HepG2 (cell line): ENCODE results near the gene CABP2. TPM values are rescaled to one million over a fixed set of nuclear protein-coding genes. Genes with fewer than 3 reads are reported as not detected.
"Not testable (repeated sequence)": the region's sequence is repeated elsewhere in the genome, so short reads cannot be mapped to it uniquely, and the experiment has no call there.

Source experiments
- ATAC-seq: fragments of 200-7000 bp; cut with Tn5 transposase; 3 replicates; pipeline ENCODE4 v1.9.1; 2020; ENCODE audit warnings: mild to moderate bottlenecking, moderate library complexity
- BruUV-seq: library from RNA; stranded (reverse); fragments of 400-500 nt; replicated peaks from 2 replicates; lab custom pipeline; 2021; lab: Mats Ljungman, UMichigan
- CTCF ChIA-PET: fragments of 300-600 bp; formaldehyde crosslinking; extraction: SDS; loops from one replicate; lab custom pipeline; 2021; ENCODE audit warnings: low total read pairs, inconsistent platforms, low intra/inter-chr PET ratio; lab: Yijun Ruan, JAX
- POLR2A ChIA-PET: fragments of 350-600 bp; sonication (Branson Sonifier 250); formaldehyde crosslinking; loops from one replicate; lab custom pipeline; 2020; ENCODE audit warnings: antibody characterized with exemption, inconsistent platforms; lab: Yijun Ruan, JAX
- DNase-seq: peaks from one replicate; pipeline ENCODE4 v3.0.0-alpha.2; 2015; ENCODE audit warnings: low spot score
- FAIRE-seq: peaks from 3 replicates; lab custom pipeline; 2011; peaks lifted over from hg19 to GRCh38; lab: Jason Lieb, UNC
- H2AFZ ChIP-seq: one replicate; pipeline ENCODE4 v1.6.1; 2011; ENCODE audit warnings: low read length, inconsistent platforms
- H3K27ac ChIP-seq: fragments of 300-600 bp; 3 replicates; pipeline ENCODE4 v1.8.0; 2011; ENCODE audit warnings: mixed run types, mild to moderate bottlenecking, mixed read lengths, low read length, inconsistent platforms; ENCODE audit not compliant: insufficient read depth; ENCODE audit errors: extremely low read length
- H3K27me3 ChIP-seq, 2 experiments: fragments of 200-600 bp in 1 of 2; 2 replicates in 1 of 2; 3 replicates in 1 of 2; pipeline versions ENCODE4 v1.6.0 to v1.8.0; 2011; ENCODE audit warnings: low read length in 2 of 2, mild to moderate bottlenecking in 2 of 2, moderate library complexity in 2 of 2, inconsistent platforms in 1 of 2; ENCODE audit not compliant: insufficient read depth in 2 of 2, control insufficient read depth in 1 of 2
- H3K36me3 ChIP-seq, 2 experiments: fragments of 200-600 bp in 1 of 2; replicated peaks in 1 of 2; 2 replicates in 1 of 2; 3 replicates in 1 of 2; pipeline versions ENCODE4 v1.5.1 to v1.8.0; 2011; ENCODE audit warnings: low read length in 2 of 2, inconsistent platforms in 1 of 2; ENCODE audit not compliant: insufficient read depth in 2 of 2, control insufficient read depth in 1 of 2
- H3K4me1 ChIP-seq: 2 replicates; pipeline ENCODE4 v1.5.1; 2012; ENCODE audit warnings: low read length, inconsistent platforms; ENCODE audit not compliant: insufficient read depth
- H3K4me2 ChIP-seq: 2 replicates; pipeline ENCODE4 v1.6.0; 2011; ENCODE audit warnings: low read depth, low read length, inconsistent platforms
- H3K4me3 ChIP-seq, 3 experiments: fragments of 200-600 bp in 1 of 3; sonication (generic), shearing (Covaris generic) in 1 of 3; replicated peaks in 1 of 3; 2 replicates each; pipeline ENCODE4 v1.5.1; 2011 to 2016; ENCODE audit warnings: low read length in 3 of 3, inconsistent platforms in 2 of 3, low read depth in 2 of 3, mild to moderate bottlenecking in 2 of 3, control low read depth in 1 of 3, mixed read lengths in 1 of 3; ENCODE audit not compliant: insufficient read depth in 1 of 3
- H3K79me2 ChIP-seq: one replicate; pipeline ENCODE4 v1.6.1; 2011; ENCODE audit warnings: low read length, inconsistent platforms; ENCODE audit not compliant: insufficient read depth
- H3K9ac ChIP-seq: 2 replicates; pipeline ENCODE4 v1.6.0; 2011; ENCODE audit warnings: mild to moderate bottlenecking, low read depth, low read length, inconsistent platforms; ENCODE audit not compliant: insufficient read depth
- H3K9me3 ChIP-seq: 2 replicates; pipeline ENCODE4 v1.5.1; 2012; ENCODE audit warnings: mild to moderate bottlenecking, low read length
- H4K20me1 ChIP-seq: 2 replicates; pipeline ENCODE4 v1.6.0; 2011; ENCODE audit warnings: inconsistent platforms, mild to moderate bottlenecking, low read length, moderate library complexity; ENCODE audit not compliant: insufficient read depth
- CBX5 ChIP-seq: sonication (generic); formaldehyde crosslinking; IDR thresholded peaks from 2 replicates; pipeline ENCODE4 v1.4.0; 2020; ENCODE audit warnings: missing genetic modification reagents, borderline replicate concordance
- MZF1 ChIP-seq: sonication (generic); formaldehyde crosslinking; IDR thresholded peaks from 2 replicates; pipeline ENCODE4 v1.8.1; 2023; ENCODE audit warnings: mild to moderate bottlenecking, missing genetic modification reagents, borderline replicate concordance
- REL ChIP-seq: sonication (generic); formaldehyde crosslinking; conservative IDR thresholded peaks from 2 replicates; pipeline ENCODE4 v1.8.0; 2022; ENCODE audit warnings: mild to moderate bottlenecking, missing genetic modification reagents, moderate library complexity
- ZBTB39 ChIP-seq: sonication (generic); formaldehyde crosslinking; IDR thresholded peaks from 2 replicates; pipeline ENCODE4 v1.5.0; 2020; ENCODE audit warnings: missing genetic modification reagents
- ZNF496 ChIP-seq: sonication (generic); formaldehyde crosslinking; IDR thresholded peaks from 2 replicates; pipeline ENCODE4 v1.8.1; 2023; ENCODE audit warnings: mild to moderate bottlenecking, moderate library complexity, missing genetic modification reagents; ENCODE audit not compliant: insufficient replicate concordance
- ZNF580 ChIP-seq: IDR thresholded peaks from 2 replicates; pipeline ENCODE4 v1.6.1; 2016; ENCODE audit warnings: low read depth, borderline replicate concordance
- WGBS: methylation state at CpG from one replicate; pipeline ENCODE4 v1.1.6; 2017; ENCODE audit warnings: low lambda C conversion rate; 5-methylcytosine and 5-hydroxymethylcytosine counted together
- in situ Hi-C: cut with HindIII; loops from 2 replicates; pipeline ENCODE4 v1.10.0; 2017; ENCODE audit warnings: low pct_unique_long_range_greater_than_20kb; ENCODE audit not compliant: extremely low pct_ligation_motif_present
- intact Hi-C: fragments of 100-400 bp; cut with micrococcal nuclease; formaldehyde crosslinking; loops from one replicate; pipeline ENCODE4 v1.10.0; 2022; ENCODE audit not compliant: unreplicated experiment
- polyA plus RNA-seq, 8 experiments: library from polyadenylated mRNA; depleted of rRNA in 3 of 8; stranded (reverse) in 7 of 8; unstranded in 1 of 8; fragments of >200 nt; fragmentation: Illumina TruSeq in 4 of 8; extraction: Trizol in 4 of 8; gene quantifications; 2 replicates each; pipeline versions ENCODE4 v1.2.1 to v1.2.3, GENCODE V29; 2011 to 2016; ENCODE audit warnings: low read depth in 4 of 8, missing spikeins in 1 of 8, mixed read lengths in 1 of 8; ENCODE audit not compliant: insufficient read depth in 1 of 8
- total RNA-seq, 5 experiments: library from RNA; depleted of rRNA; stranded (reverse); fragments of >200 nt; fragmentation: Illumina TruSeq; extraction: Trizol; gene quantifications; 2 replicates each; pipeline ENCODE4 v1.2.3, GENCODE V29; 2016; ENCODE audit warnings: low read depth in 1 of 5

The CABP2 gene
- total and polyA plus RNA-seq, 2 of the 13 experiments (the other 11 are each of a cell fraction or from before 2014, with no cell fraction given): not detected

- ChIA-PET POLR2A (no interaction called here), CTCF (no interaction called here)
- H3K9ac ChIP-seq: no peak overlapping the region
- intact Hi-C loops: no loop called here
- H3K4me2 ChIP-seq: no peak overlapping the region
- H3K4me1 ChIP-seq: peaks cover 37% of the 10 kb centered on the region
- no peak for DNase-seq
- TF ChIP-seq ZBTB39 (CRISPR knock-in tag): no peak
- no peak for TF ChIP-seq CBX5
- TF ChIP-seq REL (CRISPR knock-in tag): no peak
- TF ChIP-seq MZF1 (CRISPR knock-in tag): no peak
- no peak for TF ChIP-seq ZNF496 (CRISPR knock-in tag)
- no peak for TF ChIP-seq ZNF580 (CRISPR knock-in tag)
- no peak overlapping the region for H2AFZ ChIP-seq
- peaks cover 13% of the 10 kb centered on the region for H3K9me3 ChIP-seq
- no peak for ATAC-seq
- WGBS: 20% methylated on average over 3 of the region's 3 CpGs
- no TSS peak for BruUV-seq
- no peak for FAIRE-seq
- in situ Hi-C loops: no loop called here
- no peak overlapping the region for H3K4me3 ChIP-seq
- H3K36me3 ChIP-seq: no peaks in the 10 kb centered on the region
- no peak overlapping the region for H3K27ac ChIP-seq
- no peaks in the 10 kb centered on the region for H3K27me3 ChIP-seq
- H3K79me2 ChIP-seq: no peaks in the 10 kb centered on the region
- H4K20me1 ChIP-seq: no peaks in the 10 kb centered on the region
Observed at GRCh38 chr11:67556244-67556643, 33.0 kb upstream of the CABP2 start.

GRCh38 chr11:67551697-67552096 is 28.5 kb upstream of the CABP2 start:
- POLR2A ChIA-PET, FAIRE-seq, intact Hi-C loops, ATAC-seq, H3K27me3 ChIP-seq, H3K4me3 ChIP-seq, H4K20me1 ChIP-seq, DNase-seq, H3K4me2 ChIP-seq, H3K79me2 ChIP-seq, in situ Hi-C loops, BruUV-seq, CTCF ChIA-PET, H3K27ac ChIP-seq, H2AFZ ChIP-seq, H3K36me3 ChIP-seq, H3K9ac ChIP-seq: not testable (repeated sequence)
- Histone ChIP-seq H3K4me1 (peaks cover 26% of the 10 kb centered on the region; the same call in 1 of the 2 replicates), H3K9me3 (peaks cover 13% of the 10 kb centered on the region)
